ENCODE data around the gene CCDC187. TPM values are rescaled to one million over a fixed set of nuclear protein-coding genes. Genes with fewer than 3 reads are reported as not detected.

The CCDC187 gene
- polyA plus RNA-seq, 4 donors, result 0.07 to 4.7 (median 2.2) TPM

- DNase-seq (ENCODE audit: low read depth in 4 of 4, low spot score in 3 of 4), result no peak
These were observed 36.6 kb upstream of the CCDC187 start for GRCh38 chr9:136340356-136341041.

GRCh38 chr9:136339958-136340310 is 36.0 kb upstream of the CCDC187 start:
- no peak for DNase-seq (ENCODE audit: low read depth in 4 of 4, low spot score in 3 of 4)

- DNase-seq (ENCODE audit: low read depth in 4 of 4, low spot score in 3 of 4), result no peak
These were observed 35.5 kb upstream of the CCDC187 start for GRCh38 chr9:136339173-136339957.

- DNase-seq (ENCODE audit: low read depth in 4 of 4, low spot score in 3 of 4), result no peak
These were observed 34.6 kb upstream of the CCDC187 start for GRCh38 chr9:136338511-136338910.

GRCh38 chr9:136337416-136338395 is 33.8 kb upstream of the CCDC187 start:
- DNase-seq (ENCODE audit: low read depth in 4 of 4, low spot score in 3 of 4), result no peak

GRCh38 chr9:136336881-136337280 is 33.0 kb upstream of the CCDC187 start:
- no peak for DNase-seq (ENCODE audit: low read depth in 4 of 4, low spot score in 3 of 4)

GRCh38 chr9:136336156-136336870 is 32.4 kb upstream of the CCDC187 start:
- DNase-seq (ENCODE audit: low read depth in 4 of 4, low spot score in 3 of 4), result no peak

- no peak for DNase-seq (ENCODE audit: low read depth in 4 of 4, low spot score in 3 of 4)
These were observed 31.6 kb upstream of the CCDC187 start for GRCh38 chr9:136335296-136336155.

- no peak for DNase-seq (ENCODE audit: low read depth in 4 of 4, low spot score in 3 of 4)
These were observed 30.6 kb upstream of the CCDC187 start for GRCh38 chr9:136334541-136334940.

- no peak for DNase-seq (ENCODE audit: low read depth in 4 of 4, low spot score in 3 of 4)
These were observed 29.6 kb upstream of the CCDC187 start for GRCh38 chr9:136333486-136333885.

- DNase-seq (ENCODE audit: low read depth in 4 of 4, low spot score in 3 of 4), result no peak
These were observed 29.2 kb upstream of the CCDC187 start for GRCh38 chr9:136333045-136333444.

- DNase-seq (ENCODE audit: low read depth in 4 of 4, low spot score in 3 of 4), result no peak
These were observed 28.6 kb upstream of the CCDC187 start for GRCh38 chr9:136332482-136332983.

- DNase-seq (ENCODE audit: low read depth in 4 of 4, low spot score in 3 of 4), result no peak
These were observed 27.9 kb upstream of the CCDC187 start for GRCh38 chr9:136331556-136332481.

GRCh38 chr9:136331030-136331429 is 27.1 kb upstream of the CCDC187 start:
- no peak for DNase-seq (ENCODE audit: low read depth in 4 of 4, low spot score in 3 of 4)

GRCh38 chr9:136330406-136330990 is 26.6 kb upstream of the CCDC187 start:
- no peak for DNase-seq (ENCODE audit: low read depth in 4 of 4, low spot score in 3 of 4)

GRCh38 chr9:136329636-136330405 is 25.9 kb upstream of the CCDC187 start:
- DNase-seq (ENCODE audit: low read depth in 4 of 4, low spot score in 3 of 4), result no peak

GRCh38 chr9:136329211-136329627 is 25.3 kb upstream of the CCDC187 start:
- DNase-seq (ENCODE audit: low read depth in 4 of 4, low spot score in 3 of 4), result no peak
